Measurements from ENCODE around the gene LRRTM4. TPM values are rescaled to one million over a fixed set of nuclear protein-coding genes. Genes with fewer than 3 reads are reported as not detected.

LRRTM4 gene
- total and polyA plus RNA-seq, 2 donors (not counting 1 experiment from before 2014, with no cell fraction given): not detected

DNA sequence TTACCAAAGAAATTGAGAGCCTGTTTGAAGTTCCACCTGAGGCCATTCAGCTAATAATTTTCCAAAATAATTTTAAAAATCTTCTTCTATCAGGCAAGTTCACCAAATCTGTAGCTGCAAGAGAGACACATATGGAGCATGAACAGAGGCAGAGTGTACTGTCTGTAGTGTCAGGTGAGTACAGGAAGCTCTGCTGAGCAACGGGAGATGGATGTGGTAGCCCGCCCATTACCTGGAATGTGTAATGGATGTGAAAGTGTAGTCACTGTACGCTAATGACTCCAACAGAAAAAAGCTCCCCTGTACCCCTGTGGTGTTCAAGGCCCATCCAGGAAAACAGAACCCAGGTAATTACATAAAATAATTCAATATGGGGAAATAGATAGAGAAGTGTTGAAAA, 311.5 kb downstream of the LRRTM4 start:
- H3K27me3 Mint-ChIP-seq: no peaks in the 10 kb centered on the region
- no peak overlapping the region for H3K27ac ChIP-seq (ENCODE audit: low read length in 2 of 2)
- H3K27me3 ChIP-seq (replicated peaks in 1 of 4; ENCODE audit: control extremely low read depth in 1 of 4, control insufficient read depth in 3 of 4, insufficient read depth in 4 of 4, low read length in 3 of 4): no peaks in the 10 kb centered on the region
- no peak overlapping the region for H3K4me2 ChIP-seq (replicated peaks; ENCODE audit: low read depth, low read length, poor library complexity, severe bottlenecking)
- no peaks in the 10 kb centered on the region for H3K4me1 Mint-ChIP-seq
- H3K36me3 ChIP-seq (replicated peaks in 1 of 2; ENCODE audit: control extremely low read depth in 1 of 2, control insufficient read depth in 1 of 2, extremely low read depth in 1 of 2, insufficient read depth in 2 of 2, low read length in 1 of 2): no peaks in the 10 kb centered on the region
- no peaks in the 10 kb centered on the region for H3K4me1 ChIP-seq (ENCODE audit: control insufficient read depth in 2 of 2, insufficient read depth in 2 of 2, low read length in 2 of 2)
- no peak overlapping the region for H3K27ac Mint-ChIP-seq
- H4K20me1 ChIP-seq (ENCODE audit: control insufficient read depth, insufficient read depth, low read length, poor library complexity, severe bottlenecking): no peaks in the 10 kb centered on the region
- ChIA-PET CTCF (no interaction called here), POLR2A (no interaction called here)
- H3K9ac ChIP-seq (ENCODE audit: low read length): no peak overlapping the region
- DNase-seq (no peak), ATAC-seq (ENCODE audit: low read depth) (no peak)
- H2AFZ ChIP-seq (ENCODE audit: insufficient read depth, low read depth, low read length, poor library complexity, severe bottlenecking): no peak overlapping the region
- intact Hi-C loops (cut with micrococcal nuclease): no loop called here
- WGBS (ENCODE audit: insufficient coverage): no CpG with 5 or more reads among the region's 3 CpGs
- no peak for TF ChIP-seq CTCF (IDR thresholded peaks at IDR 0.05)
- no peaks in the 10 kb centered on the region for H3K79me2 ChIP-seq (ENCODE audit: control insufficient read depth, insufficient read depth, low read length)
- no peaks in the 10 kb centered on the region for H3K9me3 Mint-ChIP-seq (ENCODE audit: insufficient read depth)
- H3K4me3 ChIP-seq (ENCODE audit: control extremely low read depth in 1 of 5, extremely low read depth in 1 of 5, insufficient read depth in 1 of 5, low read depth in 2 of 5, low read length in 4 of 5): no peak overlapping the region
- H3K4me3 Mint-ChIP-seq: no peak overlapping the region
- H3K9me3 ChIP-seq (ENCODE audit: control extremely low read depth in 1 of 3, control insufficient read depth in 2 of 3, insufficient read depth in 1 of 3, low read length in 2 of 3): peaks cover 0 to 3% (median 0%) of the 10 kb centered on the region in 3 donors

GRCh38 chr2:77207331-77207730, 314.8 kb downstream of the LRRTM4 start:
- ChIA-PET CTCF (no interaction called here), POLR2A (no interaction called here)
- no peak for TF ChIP-seq CTCF (IDR thresholded peaks at IDR 0.05)
- TF ChIP-seq EZH2 (IDR thresholded peaks at IDR 0.05; ENCODE audit: borderline replicate concordance, insufficient read depth, low read depth, low read length, poor library complexity, severe bottlenecking): no peak
- ATAC-seq (ENCODE audit: low read depth): no peak
- H3K36me3 ChIP-seq (replicated peaks in 1 of 2; ENCODE audit: control extremely low read depth in 1 of 2, control insufficient read depth in 1 of 2, extremely low read depth in 1 of 2, insufficient read depth in 2 of 2, low read length in 1 of 2): no peaks in the 10 kb centered on the region
- H3K27ac Mint-ChIP-seq: no peak overlapping the region
- H3K4me1 ChIP-seq (ENCODE audit: control insufficient read depth in 2 of 2, insufficient read depth in 2 of 2, low read length in 2 of 2): no peaks in the 10 kb centered on the region
- no peaks in the 10 kb centered on the region for H3K4me1 Mint-ChIP-seq
- no peaks in the 10 kb centered on the region for H3K9me3 Mint-ChIP-seq (ENCODE audit: insufficient read depth)
- intact Hi-C loops (cut with micrococcal nuclease): no loop called here
- no peak for DNase-seq
- peaks cover 0 to 5% (median 0%) of the 10 kb centered on the region in 3 donors for H3K9me3 ChIP-seq (ENCODE audit: control extremely low read depth in 1 of 3, control insufficient read depth in 2 of 3, insufficient read depth in 1 of 3, low read length in 2 of 3)
- no peak overlapping the region for H3K27ac ChIP-seq (ENCODE audit: low read length in 2 of 2)
- no peak overlapping the region for H3K4me2 ChIP-seq (replicated peaks; ENCODE audit: low read depth, low read length, poor library complexity, severe bottlenecking)
- no peaks in the 10 kb centered on the region for H3K27me3 Mint-ChIP-seq
- H2AFZ ChIP-seq (ENCODE audit: insufficient read depth, low read depth, low read length, poor library complexity, severe bottlenecking): no peak overlapping the region
- H4K20me1 ChIP-seq (ENCODE audit: control insufficient read depth, insufficient read depth, low read length, poor library complexity, severe bottlenecking): no peaks in the 10 kb centered on the region
- no peak overlapping the region for H3K4me3 Mint-ChIP-seq
- no peak overlapping the region for H3K9ac ChIP-seq (ENCODE audit: low read length)
- H3K79me2 ChIP-seq (ENCODE audit: control insufficient read depth, insufficient read depth, low read length): no peaks in the 10 kb centered on the region
- WGBS (ENCODE audit: insufficient coverage): no CpG with 5 or more reads among the region's 1 CpG
- H3K4me3 ChIP-seq (ENCODE audit: control extremely low read depth in 1 of 5, extremely low read depth in 1 of 5, insufficient read depth in 1 of 5, low read depth in 2 of 5, low read length in 4 of 5): no peak overlapping the region
- H3K27me3 ChIP-seq (replicated peaks in 1 of 4; ENCODE audit: control extremely low read depth in 1 of 4, control insufficient read depth in 3 of 4, insufficient read depth in 4 of 4, low read length in 3 of 4): no peaks in the 10 kb centered on the region
